NOMO-1 (cell line): ENCODE results near the gene NXPE3.
"Not testable (repeated sequence)": the region's sequence is repeated elsewhere in the genome, so short reads cannot be mapped to it uniquely, and the experiment has no call there.

ENCODE experiments used
- DNase-seq, 2 experiments: peaks; one replicate each; lab custom pipeline; 2025; ENCODE audit not compliant: unreplicated experiment in 2 of 2; lab: John Stamatoyannopoulos, UW

Gene NXPE3

DNA sequence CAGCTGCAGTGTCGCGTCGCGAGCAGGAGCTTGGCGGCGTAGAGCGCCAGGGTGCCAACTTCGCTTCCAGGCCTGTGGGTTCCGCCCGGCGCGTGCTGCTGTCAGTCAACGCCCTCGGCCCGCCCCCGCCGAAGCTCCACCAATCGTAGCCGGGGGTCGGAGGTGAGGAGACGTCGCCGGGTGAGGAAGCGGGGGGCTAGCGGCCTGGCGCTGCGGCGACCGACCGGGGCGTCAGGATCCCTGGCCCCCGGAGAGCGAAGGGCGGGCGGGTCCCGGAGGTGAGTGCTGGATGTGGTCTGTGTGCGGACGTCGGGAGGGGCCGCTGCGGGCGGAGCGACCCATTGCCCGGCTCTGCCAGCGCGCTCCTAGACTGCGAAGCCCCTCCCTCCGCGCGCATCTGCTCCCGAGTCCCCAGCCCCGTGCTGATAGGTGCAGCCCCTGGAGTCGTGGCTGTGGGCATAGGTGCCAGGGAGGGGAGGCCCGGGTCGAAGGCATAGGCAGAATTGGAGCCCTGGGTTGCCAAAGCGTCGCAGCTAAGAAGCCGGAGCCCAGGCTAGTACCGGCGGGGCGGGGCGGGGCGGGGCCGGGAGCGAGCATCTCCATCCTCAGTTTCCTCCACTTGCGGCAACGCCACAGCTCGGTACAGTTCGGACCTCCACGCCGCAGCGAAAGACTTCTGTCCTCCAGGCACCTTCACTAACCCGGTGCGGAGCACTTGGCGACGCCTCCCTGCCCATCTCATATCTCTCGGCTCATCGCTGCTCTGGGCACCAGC lies at the start of gene NXPE3:
NXPE3 (plus strand) TSS at position 165 of the 775 bp plus-strand sequence. CDS start 6,386 bp downstream, outside the sequence.
- DNase-seq, result peak; percentile 80 to 90

DNA sequence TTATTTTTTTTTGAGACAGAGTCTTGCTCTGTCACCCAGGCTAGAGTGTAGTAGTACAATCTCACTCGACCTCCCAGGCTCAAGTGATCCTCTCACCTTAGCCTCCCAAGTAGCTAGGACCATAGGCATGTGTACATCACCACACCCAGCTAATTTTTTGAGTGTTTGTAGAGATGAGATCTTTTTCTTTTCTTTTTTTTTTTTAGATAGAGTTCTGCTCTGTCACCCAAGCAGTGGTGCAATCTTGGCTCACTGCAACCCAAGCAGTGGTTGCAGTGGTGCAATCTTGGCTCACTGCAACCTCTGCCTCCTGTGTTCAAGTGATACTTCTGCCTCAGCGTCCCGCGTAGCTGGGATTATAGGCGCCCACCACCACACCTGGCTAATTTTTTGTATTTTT lies 49.4 kb upstream of the NXPE3 start:
- no peak for DNase-seq

DNA sequence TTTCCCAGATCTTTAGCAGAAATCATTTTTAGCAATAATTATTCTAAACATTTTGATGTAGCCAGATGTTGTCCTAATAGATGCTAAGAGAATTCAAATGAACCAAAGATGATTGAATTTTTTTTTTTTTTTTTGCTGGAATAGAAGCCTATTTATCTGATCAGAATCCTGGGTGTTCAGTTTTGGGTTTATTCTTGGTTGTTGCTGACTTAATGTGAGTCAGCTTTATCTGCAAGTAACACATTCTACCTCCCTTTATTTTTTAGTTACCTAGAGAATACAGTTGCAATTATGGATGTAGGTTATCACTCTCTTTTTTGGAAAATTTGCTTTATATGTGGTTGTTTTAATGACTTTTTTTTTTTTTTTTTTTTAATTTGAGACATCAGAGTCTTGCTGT lies 48.2 kb upstream of the NXPE3 start:
- DNase-seq, result no peak

DNA sequence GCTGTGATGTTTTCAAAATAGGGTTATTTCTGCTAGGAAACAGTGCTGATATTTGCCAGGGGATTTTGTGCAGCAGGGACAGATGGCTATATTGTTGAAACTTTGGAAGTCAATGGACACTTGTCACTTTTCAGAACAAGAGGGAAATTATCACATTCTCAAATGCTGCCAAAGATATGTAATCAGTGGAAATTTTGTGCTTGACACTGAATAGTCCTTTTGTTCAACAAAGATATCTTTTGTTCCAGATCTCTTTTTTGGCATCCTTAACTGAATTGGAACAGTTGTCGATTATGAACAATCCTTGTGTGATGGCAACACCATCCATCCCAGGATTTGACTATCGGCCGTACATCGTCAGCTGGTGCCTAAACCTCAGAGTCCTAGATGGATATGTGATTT lies 46.8 kb upstream of the NXPE3 start:
- DNase-seq, result no peak

DNA sequence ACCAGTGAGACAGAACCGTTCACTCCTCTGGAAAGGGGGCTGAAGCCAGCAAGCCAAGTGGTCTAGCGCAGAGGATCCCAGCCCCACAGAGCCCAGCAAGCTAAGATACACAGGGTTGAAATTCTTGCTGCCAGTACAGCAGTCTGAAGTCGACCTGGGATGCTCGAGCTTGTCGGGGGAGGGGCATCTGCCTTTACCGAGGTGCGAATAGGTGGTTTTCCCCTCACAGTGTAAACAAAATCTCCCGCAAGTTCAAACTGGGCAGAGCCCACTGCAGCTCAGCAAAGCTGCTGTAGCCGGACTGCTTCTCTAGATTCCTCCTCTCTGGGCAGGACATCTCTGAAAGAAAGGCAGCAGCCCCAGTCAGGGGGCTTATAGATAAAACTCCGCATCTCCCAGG lies 43.2 kb upstream of the NXPE3 start:
- DNase-seq, result no peak

DNA sequence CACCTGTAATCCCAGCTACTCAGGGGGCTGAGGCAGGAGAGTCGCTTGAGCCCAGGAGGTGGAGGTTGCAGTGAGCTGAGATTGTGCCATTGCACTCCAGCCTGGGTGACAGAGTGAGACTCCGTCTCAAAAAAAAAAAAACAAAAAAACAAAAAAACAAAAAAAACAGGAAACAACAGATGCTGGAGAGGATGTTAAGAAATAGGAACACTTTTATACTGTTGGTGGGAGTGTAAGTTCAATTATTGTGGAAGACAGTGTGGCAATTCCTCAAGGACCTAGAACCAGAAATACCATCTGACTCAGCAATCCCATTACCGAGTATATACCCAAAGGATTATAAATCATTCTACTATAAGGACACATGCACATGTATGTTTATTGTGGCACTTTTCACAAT lies 37.1 kb upstream of the NXPE3 start:
- not testable (repeated sequence) for DNase-seq

DNA sequence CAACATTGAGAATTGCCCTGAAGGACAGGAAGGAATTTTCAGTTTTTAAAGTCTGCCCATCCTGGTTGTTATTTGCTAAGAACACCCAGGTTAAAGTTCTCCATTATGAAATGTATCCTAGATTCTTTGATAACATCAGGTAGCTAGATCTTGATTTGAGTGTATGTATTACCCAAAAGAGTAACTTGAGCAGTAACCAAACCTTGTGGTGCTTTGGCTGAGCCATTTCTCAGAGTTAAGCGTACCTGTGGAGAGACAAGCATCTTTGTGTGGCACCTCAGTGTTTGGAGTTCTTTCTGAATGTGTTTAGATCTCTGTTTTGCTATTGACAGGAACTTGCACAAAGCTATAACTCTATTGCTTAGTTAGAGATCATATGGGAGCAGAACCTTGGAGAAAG lies 34.2 kb upstream of the NXPE3 start:
- no peak for DNase-seq

DNA sequence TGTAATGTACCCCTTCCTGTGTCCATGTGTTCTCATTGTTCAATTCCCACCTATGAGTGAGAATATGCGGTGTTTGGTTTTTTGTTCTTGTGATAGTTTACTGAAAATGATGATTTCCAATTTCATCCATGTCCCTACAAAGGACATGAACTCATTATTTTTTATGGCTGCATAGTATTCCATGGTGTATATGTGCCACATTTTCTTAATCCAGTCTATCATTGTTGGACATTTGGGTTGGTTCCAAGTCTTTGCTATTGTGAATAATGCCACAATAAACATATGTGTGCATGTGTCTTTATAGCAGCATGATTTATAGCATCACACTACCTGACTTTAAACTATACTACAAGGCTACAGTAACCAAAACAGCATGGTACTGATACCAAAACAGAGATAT lies 33.1 kb upstream of the NXPE3 start:
- not testable (repeated sequence) for DNase-seq

DNA sequence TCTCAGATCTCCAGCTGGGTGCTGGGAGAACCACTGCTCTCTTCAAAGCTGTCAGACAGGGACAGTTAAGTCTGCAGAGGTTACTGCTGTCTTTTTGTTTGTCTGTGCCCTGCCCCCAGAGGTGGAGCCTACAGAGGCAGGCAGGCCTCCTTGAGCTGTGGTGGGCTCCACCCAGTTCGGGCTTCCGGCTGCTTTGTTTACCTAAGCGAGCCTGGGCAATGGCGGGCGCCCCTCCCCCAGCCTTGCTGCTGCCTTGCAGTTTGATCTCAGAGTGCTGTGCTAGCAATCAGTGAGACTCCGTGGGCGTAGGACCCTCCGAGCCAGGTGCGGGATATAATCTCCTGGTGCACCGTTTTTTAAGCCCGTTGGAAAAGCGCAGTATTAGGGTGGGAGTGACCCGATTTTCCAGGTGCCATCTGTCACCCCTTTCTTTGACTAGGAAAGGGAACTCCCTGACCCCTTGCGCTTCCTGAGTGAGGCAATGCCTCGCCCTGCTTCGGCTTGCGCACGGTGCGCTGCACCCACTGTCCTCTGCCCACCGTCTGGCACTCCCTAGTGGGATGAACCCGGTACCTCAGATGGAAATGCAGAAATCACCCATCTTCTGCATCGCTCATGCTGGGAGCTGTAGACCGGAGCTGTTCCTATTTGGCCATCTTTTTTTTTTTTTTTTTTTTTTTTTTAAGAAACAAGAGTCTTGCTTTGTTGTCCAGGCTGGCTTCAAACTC lies 25.5 kb upstream of the NXPE3 start:
- DNase-seq, result not testable (repeated sequence)

DNA sequence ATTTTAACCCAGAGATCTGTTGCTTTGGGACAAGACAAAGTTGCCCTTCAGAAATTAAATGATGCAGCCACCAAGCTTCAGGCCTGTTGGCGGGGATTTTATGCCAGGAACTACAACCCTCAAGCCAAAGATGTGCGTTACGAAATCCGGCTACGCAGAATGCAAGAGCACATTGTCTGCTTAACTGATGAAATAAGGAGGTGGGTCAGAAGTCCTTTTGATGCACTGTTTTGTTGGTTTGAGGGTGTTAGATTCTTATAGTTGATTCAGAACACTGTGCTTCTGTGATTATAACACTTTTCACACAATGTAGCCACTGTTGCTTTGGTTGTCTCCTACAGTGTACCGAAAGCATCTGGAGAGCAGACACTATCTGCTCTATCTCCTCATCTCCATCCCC lies 20.8 kb upstream of the NXPE3 start:
- no peak for DNase-seq

DNA sequence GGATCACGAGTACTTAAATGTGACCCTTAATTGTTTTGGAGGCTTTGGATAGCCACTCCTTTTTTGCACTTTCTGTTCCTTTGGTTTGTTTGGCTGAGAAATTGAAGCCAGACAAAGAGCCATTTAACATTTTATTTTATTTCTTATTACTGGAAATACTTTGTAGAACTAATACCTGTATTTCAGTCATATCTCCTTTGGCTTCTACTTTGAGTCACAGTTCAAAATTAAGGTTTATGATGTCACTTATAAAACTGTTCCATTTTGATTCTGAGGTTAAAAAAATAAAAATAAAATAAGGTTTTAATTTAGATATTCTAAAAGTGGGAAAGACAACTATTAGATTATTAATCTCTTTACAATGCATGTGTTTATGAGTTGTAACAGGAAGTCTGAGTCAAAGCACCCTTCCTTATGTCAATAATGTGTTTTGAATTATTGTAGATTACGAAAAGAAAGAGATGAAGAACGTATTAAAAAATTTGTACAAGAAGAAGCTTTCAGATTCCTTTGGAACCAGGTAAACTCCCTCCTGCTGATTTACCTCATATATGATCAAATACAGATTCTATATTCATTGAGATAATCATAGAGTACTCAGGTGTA lies 16.9 kb upstream of the NXPE3 start:
- no peak for DNase-seq

DNA sequence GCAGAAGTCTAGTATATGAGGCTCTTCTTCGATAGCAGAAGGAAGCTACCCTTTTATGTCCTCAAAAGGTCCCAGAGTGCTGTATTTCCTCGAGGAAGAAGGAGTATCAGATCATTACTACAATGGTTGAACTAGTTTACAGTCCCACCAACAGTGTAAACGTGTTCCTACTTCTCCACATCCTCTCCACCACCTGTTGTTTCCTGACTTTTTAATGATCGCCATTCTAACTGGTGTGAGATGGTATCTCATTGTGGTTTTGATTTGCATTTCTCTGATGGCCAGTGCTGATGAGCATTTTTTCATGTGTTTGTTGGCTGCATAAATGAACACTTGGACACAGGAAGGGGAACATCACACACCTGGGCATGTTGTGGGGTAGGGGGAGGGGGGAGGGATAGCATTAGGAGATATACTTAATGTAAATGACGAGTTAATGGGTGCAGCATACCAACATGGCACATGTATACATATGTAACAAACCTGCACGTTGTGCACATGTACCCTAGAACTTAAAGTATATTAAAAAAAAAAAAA lies 1.2 kb upstream of the NXPE3 start:
- not testable (repeated sequence) for DNase-seq

DNA sequence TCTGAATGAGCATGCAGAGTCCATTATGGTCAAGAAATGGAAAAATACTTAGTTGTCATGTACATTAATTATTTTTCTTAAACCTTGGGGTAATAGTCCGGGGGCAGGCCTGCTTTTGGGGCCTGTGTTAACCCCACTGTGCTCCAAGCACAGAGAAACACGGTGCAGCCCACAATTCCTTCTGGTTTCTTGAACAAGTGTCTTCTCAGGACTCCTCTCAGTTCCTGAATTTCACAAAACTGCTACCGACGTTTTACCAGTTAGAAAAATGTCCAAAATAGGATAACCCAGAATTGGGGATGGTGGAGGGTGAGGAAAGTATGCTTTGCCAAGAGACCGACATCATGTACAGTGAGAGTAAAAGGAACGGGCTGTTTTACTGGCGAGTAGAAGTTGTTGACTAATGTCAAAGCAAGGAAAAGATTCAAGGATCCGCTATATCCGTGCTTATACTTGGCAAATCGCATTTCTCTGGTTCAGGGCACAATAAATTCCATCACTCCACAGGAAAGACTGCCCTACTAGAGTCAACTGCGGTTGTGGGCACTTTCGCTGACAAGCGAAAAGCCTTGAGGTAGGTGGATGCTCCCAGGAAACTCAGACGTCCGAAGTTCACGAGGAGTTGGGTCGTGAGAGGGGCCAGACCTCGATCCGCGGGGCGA lies 495 bp upstream of the NXPE3 start:
- peak in 1 of 2 experiments; percentile 32 for DNase-seq

DNA sequence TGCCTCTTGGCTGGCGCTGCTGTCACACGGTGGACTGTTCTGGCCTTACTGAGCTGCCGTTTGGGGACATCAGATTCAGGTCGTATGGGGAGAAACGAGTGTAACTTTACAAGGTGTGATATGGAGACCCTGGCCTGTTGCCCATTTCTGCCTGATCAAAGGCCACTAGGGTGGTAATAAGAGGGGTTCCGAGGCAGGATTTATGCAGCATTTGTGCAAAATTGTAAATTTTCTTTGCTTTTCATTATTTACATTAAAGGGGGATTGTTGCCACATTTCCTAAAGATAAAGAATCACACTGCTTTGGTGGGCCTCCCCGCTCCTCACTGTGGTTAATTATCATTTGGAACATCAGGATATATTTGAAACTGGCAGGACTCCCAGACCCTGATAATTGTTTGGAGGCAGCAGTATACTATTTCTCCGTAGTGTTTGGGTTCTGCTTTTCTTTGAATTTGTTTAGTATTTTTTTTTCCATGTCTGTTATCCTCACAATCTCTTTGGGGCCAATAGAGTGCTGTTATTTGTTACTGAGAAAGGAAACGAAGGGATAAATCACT lies 891 bp downstream of the NXPE3 start:
- DNase-seq, result no peak

DNA sequence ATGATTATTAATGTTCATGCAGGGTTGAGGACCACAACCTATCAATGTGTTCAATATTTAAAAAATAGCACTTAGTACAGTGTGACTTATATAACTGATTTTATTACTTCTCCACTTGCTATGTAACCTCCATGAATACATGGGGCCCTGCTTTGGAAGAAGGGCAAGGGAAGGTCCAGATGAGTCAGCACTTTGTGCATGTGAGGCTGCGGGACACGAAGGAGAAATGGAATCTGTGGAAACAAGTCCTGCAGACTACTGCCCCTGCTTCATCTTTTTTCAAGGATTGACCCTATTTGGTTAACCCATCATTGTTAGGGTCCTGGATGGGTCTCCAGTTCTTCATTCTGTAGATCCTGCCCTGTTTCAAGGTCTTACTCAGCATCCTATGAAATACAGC lies 1.6 kb downstream of the NXPE3 start:
- no peak for DNase-seq

DNA sequence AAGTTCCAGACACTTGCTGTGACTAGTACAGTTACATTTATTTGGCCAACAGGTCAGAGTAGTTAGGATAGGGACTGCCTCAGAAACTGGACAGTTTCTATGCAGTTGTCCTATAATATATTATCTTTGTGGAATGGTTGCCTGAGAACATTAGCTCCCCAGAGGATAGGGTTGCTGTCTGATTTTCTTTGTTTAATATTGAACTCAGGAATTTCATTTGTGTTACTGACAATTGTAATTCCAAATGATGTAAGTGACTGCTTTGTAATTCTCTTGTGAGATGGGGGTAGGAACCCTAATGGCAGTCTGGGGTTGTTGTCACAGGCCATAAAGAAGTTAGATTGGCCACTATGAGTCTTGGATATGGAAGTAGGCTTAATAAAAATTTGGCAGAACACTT lies 2.2 kb downstream of the NXPE3 start:
- no peak for DNase-seq

DNA sequence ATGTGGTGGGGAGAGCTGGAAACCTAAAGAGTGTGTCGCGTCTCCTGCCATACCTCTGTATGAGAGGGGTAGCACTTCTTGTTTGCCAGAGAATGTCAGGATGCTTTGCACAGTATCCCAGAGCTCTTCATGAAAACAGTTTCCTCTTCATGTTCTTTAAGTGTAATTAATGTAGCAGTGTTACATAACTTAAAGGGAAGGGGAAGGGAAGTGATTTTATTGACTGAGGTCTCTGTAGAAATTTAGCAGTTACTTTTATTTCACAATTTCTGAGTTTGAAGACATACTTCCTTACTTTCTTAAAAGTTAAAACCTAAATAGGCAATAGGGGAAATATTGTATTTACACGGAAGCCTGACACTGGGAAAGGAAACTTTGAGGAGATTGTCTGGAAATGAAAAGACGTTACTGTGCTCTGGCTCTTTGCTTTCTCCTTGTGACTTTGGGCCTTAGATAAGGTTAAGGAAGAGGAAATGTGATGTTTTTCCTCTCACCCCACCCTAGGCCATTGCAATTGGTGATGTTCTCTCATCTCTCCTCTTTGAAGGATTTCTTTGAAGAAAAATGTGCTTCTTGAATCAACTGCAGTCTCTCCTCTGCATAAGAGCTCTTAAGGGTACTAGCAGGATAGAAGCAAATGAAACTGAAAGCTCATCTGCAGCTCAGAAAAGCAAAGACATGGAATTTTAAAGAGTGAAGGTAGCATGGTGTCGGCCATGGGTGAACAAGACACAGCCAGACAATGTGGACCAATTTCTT lies 6.0 kb downstream of the NXPE3 start:
- peak; percentile 71 to 98 for DNase-seq

DNA sequence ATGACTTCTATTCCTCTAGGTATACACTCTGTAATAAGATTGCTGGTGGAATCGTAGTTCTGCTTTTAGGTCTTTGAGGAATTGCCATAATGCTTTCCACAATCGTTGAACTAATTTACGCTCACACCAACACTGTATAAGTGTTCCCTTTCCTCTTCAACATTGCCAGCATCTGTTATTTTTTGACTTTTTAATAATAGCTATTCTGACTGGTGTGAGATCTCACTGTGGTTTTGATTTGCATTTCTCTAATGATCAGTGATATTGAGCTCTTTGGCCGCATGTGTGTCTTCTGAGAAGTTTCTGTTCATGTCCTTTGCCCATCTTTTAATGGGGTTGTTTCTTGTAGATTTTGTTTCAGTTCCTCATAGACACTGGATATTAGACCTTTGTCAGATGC lies 12.8 kb downstream of the NXPE3 start:
- peak in 1 of 2 experiments; percentile 55 for DNase-seq

DNA sequence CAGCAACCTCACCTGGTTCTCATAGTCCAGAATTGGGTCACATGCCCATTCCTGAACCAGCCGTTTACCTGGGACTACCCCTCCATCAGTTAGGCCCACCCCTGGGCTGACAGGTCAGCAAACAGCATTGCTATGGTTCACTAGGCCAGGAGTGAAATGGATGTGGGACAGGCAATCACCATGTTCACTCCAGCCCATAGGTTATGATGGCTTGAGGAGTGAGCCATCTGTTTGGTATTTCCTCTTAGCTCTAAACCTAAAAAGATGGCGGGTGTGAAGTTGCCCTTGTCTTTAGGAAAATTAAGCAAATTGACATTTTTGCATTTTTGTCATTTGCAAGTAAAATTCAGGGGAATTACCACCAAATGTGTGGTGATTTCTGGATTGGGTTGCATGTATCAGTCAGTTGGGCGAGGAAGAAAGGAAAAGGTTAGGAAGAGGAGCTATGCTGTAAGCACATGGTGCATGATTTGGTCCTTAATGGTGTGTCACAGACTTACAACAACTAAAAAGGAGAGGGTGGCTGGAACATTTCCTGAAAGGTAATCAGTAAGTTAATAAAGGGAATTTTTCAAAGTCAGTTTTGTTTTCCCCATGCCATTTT lies 17.2 kb downstream of the NXPE3 start:
- DNase-seq, result no peak

DNA sequence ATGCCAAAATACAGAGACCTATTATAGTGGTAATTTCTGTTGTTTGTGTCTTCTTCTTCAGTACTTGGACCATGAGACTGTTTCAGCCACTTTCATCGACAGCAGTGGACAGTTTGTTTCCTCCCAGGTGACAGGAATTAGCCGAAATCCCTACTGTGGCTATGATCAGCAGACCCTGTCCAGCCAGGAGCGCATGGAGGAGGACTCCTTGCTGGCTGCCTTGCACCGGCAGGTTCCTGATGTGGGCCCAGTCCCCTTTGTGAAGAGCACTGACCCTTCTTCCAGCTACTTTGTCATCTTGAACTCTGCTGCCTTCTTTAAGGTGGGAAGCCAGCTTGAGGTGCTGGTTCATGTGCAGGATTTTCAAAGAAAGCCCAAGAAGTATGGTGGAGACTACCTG lies 22.2 kb downstream of the NXPE3 start:
- DNase-seq, result no peak
